GM18909 (cell line): ENCODE data around the gene SORCS2.

Experiments
- ATAC-seq: cut with Tn5 transposase; IDR thresholded peaks from one replicate; pipeline ENCODE4 v1.9.1; 2021; ENCODE audit warnings: mild to moderate bottlenecking; ENCODE audit not compliant: unreplicated experiment, poor library complexity

The SORCS2 gene

DNA sequence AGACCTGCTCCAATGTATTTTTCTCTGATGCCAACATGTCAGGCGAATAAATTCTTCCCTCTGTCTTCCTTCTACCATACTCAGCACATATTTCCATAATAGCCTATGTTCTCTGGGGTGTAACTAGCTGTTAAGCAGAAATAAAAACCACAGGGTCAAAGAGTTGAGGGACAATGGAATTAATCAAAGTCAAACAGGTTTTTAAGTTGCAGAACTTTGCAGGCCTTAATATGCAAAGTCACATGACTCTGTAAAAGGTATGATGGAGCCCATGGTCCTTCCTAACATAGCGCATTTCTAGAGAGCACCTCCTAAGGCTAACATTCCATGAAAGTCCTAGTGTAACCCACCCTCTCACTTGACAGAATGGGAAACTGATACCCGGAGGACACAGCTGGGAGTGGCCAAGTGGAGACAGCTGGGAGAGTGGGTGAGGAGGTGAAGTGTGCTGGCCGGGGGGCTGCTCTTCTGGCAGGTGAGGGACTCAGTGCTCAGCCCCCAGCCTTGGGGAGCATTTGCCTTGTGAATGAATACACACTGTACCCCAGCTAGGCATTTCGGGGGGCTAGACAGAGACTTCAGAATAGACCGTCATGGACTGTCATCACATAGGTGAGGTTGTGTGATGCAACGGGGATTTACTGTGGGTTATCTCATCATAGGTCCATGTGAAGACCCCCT is 8.4 kb upstream of the SORCS2 start:
- ATAC-seq: no peak

DNA sequence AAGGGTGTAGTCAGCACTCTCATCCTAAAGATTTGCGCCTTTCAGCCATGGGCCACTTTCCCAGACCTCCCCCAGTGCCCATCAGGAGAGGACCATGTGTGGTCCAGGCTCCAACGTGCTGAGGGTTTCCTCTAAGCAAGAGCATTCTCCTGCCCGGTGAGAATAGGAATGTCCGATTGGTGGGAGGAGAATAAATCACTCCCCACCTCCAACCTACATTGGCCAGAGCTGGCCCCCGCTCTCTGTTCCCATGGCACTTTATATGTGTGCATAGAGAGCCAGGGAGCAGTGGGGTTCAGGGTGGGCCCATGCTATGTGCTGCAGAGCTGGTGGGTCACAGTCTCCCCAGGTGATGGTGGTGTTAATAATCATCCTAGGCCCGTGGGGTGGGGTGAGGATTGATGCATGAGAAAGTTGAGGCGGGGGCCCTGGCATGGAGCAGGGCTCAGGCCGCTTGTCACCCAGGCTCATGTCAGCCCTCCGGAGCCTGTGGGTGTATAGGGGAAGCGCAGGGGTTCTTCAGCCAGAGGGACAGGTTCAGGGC is 6.8 kb upstream of the SORCS2 start:
- no peak for ATAC-seq

DNA sequence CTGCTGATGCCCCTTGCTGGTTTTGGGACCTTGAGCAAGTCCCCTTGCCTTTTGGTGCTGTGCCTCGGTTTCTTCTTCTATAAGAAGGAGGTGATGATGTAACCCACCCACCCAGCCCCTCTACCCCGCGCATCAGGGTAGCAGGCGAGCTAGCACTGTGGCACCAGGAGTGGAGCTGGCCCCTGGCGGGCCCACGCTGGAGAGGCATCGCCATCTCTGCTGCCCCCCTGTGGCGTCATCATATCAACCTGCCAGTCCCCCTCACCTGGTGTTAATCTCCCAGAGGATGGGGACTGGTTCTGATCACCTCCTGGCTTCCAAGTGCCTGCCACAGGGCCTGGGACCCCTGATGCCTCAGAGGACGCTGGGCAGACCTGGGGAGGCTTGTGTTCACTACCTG is 6.3 kb upstream of the SORCS2 start:
- no peak for ATAC-seq

DNA sequence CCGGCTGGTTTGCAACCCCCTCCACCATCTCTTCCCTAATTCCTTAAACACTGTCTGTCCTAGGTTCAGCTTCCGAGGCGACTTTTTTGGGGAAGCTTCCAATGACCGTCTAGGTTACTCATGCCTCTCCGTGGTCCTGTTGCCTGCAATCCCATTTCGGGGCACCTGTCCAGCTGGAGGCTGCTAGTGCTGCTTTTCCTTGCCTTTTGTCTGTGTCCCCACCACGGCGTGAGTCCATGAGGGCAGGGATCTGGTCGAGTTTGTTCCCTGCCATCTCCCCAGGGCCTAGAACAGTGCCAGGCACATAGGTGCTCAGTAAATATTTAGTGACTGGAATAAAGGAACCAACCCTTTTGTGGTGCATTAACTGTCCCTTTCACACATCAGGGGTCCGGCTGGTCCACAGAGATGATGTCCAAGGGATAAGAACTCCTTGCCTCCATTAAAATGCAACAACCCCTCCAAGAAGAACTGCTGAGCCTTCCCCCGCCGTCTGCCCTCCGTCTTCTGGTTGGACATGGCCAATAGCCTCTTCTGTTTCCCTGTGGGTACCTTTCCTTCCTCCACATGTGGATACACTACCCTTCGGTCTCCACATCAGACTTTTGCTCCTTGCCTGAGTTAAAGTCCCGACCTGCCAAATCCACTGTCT is 5.7 kb upstream of the SORCS2 start:
- ATAC-seq: no peak

DNA sequence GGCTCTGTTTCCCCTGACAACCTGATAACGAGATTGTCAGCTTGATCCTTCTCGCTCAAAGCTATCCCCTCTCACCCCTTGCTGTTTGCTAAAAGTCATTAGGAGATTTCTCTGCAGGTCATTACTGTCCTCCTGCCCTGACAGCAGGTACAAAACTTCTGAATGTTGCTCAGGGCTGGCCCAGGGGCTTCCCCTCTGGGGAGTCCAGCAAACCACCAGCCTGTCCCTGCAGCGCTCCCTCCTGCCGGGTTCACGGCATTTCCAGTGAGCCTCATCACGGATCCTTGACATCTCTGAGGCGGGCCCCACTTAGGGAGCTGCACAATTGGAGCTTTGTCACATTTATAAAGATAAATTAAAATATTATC is 5.2 kb upstream of the SORCS2 start:
- no peak for ATAC-seq

DNA sequence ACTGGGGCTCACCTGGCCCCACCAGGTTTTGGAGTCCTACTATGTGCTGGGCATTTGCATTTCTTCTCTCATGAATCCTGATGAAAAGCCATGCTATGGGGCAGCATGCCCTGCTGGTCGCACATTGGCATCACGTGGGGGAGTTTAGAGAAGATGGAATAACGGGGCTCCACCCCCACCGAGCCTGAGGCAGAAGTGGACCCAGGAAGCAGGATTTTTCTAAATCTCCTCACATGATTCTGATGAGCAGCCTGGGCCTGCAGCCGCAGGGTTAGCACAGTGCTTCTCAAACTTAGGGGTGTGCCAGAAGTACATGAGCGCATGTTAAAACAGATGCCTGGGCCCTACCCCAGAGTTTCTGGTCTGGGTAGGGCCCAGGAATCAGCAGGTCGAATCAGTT is 4.6 kb upstream of the SORCS2 start:
- ATAC-seq: no peak

DNA sequence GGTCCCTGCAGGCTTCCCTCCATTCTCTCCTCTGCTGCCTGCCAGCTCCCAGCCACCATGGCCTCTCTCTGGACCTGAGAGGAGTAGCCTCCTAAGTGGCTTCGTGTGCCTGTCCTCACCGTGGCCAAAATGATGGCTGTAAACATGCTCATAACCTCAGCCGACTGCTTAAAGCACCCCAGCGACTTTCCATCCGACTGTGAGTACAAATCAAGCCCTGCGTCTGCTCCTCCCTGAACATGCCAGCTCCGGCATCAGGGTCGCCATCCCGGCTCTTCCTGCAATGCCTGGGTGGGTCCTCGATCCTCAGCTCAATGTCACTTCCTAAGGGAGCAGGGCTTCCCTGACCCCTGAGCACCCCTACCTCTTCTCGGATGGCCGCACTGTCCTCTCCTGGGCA is 3.3 kb upstream of the SORCS2 start:
- no peak for ATAC-seq

DNA sequence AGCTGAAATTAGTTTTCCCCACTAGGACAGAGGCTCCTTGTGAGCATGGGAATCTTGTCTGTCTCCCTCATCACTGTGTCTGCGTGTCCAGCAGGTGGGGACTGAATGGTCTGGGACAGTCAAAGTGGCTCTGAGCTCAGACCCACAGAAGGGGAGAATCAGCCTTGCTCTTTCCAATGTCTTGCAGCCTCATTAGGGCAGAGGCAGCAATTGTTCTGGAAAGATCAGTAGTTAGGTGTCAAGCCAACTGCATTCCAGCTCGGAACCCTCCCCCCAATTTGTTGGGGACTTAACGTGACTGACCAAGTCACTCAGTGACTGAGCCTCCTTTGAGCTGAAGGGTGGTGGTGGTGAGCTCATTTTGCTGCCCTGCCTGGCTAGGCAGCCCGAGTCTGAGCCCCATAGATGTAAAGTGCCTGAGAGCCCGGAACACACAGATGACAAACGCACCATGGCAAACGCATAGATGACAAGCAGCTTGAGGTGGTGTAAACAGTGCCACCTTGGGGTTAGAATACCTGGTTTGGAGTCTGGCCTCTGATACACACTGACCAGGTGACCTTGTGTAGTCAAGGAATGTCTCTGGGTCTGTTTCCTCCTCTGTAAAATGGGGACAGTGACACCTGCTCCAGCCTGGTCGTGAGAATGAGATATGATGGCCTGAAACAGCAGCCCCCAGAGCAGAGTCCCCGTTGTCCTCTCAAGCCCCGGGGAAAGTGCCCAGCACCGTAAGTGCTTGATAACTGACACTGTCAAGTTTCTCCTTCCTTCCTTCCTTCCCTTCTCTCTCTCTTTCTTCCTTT is 2.7 kb upstream of the SORCS2 start:
- no peak for ATAC-seq

DNA sequence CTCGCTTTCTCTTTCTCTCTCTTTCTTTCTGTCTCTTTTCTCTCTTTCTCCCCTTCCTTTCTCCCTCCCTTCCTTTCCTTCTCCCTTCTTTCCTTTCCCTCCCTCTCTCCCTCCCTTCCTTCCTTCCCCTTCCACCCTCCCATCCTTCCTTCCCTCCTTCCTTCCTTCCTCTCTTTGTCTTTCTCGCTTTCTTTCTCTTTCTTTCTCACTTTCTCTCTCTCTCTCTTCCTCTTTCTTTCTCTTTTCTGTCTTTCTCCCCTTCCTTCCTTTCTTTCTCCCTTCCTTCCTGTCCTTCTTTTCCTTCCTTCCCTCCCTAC is 2.1 kb upstream of the SORCS2 start:
- ATAC-seq: no peak

DNA sequence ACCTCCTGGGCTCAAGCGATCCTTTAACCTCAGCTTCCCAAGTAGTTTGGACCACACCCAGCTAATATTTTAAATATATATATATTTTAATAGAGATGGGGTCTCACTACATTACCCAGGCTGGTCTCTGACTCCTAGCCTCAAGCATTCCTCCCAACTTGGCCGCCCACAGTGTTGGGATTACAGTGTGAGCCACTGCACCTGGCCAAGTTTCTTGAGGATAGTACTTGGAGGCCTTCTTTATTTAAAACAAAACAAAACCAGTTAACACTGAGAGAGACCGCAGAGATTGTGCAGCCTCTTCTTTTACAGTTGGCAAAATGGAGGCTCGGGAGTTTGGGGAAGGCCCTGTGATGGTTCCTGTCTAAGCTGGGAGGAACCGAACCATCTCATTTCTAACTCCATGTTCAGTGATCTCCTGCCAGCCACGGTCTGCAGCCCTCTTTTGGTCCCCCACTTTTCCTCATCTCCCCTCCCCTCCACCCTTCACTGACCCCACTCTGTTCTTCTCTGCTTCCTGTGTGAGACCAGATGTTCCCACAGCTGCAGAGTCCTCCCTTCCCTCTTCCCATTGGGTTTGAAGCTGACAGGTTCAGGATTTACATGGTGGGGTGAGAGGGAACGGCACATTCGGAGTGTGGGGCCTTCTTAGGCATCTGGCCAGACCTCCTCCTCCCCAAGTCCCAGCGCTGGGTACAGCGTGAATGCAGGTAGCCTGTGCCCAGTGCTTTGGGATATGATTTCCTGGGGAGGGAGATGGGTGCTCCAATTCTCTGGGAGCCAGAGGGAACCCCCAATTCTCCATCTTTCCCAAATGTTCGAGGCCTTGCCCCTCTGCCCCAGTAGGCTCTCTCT is 1.4 kb upstream of the SORCS2 start:
- ATAC-seq: no peak

DNA sequence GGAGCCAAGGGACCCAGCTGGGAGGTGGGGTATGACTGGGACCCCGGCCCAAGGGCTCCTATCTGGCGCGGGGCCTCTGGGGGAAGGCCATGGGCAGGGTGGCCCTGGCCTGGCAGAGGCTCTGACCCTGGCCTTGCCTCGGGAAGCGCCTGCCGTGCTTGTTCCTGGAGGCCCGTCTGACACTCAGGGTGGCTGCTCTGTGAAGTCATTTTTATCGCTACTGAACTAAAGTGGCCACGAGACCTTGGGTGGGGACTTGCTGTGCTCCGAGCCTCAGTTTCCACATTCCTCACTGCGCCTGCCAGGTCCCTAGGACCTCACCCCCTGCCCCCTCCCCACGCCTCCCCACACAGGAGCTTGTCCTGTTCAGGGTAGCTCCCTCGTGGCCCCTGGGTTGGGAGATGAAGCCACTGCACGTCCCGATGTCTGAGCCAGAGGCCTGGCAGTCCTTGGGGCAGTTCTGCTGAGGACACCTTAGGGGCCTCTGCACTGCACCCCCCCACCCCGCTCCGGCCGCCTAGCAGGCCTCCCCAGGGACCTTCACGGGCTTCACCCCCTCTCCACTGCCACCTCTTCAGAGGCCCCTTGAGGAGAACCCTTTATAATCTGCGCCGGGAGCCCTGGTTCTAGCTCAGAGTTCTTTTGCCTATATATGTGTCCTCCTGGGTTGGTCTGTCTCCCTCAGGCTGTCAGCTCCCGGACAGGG is 639 bp upstream of the SORCS2 start:
- peak; percentile 20 for ATAC-seq

DNA sequence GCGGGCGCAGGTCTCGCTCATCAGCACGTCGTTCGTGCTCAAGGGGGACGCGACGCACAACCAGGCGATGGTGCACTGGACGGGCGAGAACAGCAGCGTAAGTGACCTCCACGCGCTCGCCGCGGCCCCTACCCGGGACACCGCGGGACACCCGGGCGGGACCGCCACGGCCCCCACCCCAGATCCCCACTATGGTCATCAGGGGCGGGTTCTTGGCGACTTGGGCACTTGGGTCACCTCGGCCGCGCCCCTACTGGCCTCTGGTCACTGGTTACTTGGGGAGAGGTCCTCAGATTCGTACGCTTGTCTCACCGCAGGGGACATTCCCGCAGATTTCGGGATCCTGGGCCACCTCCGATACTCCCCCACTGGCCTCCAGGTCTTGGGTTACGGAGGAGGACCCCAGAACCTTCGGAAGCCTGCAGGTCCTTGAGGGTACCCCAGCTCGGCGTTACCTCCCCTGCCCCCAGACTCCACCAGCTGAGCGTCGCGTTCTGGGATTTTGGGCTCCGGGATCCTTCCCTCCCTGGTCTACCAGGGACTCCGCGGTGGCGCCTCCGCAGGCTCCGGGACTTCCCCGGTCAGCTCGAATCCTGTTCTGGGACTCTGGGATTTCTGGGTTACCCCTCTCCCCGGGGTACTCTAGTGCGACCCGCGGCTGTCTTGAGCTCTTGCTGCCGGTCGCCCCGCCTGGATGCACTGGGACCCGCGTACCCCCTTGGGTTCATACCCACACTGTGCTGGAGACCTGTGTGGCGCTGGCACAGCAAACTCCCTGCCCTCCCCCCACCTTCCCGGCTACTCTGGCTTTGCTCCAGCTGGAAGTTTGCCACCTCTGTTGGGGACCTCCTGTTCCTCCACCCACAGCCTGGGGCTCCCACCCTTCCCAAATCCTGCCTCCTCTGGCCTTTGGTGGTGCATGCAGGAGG is 956 bp downstream of the SORCS2 start:
- ATAC-seq: no peak

DNA sequence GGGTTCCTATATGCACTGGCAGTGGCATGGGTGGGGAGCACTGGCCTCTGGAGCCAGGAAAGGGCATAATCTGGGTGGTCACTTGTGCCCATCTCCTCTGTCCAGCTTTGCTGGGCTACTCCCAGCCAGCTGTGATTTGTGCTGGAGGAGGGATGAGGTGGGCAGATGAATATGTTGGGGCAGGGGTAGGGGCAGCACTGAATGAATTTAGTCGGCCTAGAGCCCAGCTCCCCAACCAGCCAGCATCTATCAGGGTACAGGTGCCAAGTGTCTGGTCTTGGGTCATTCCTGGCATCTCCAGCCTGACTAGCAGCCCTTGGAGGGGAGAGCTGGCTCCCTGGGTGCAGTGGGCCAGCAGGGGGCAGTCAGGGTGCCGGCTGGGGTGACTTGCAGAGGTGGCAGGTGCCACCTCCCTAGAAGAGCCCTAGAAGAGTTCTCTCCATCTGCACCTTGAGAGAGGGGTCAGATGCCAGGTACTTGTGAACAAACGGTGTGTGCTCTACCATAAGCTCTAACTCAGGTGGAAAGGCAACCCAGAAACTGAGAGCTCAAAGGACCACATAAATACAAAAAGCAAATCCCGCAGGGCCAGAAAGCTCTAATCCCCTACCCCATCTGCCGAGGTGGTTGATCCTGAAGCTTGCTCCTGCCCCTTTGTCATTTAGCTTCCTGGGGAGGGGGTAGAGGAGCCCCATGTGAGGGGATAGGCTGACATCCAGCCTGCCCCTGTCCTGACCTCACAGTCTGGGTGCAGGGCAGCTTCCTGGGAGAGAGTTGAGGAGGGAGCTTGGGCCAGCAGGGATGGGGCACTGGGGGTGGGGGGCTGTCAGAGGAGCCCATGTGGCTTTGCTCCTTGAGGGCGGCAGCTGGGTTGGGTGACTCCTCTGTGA is 2.2 kb downstream of the SORCS2 start:
- no peak for ATAC-seq

DNA sequence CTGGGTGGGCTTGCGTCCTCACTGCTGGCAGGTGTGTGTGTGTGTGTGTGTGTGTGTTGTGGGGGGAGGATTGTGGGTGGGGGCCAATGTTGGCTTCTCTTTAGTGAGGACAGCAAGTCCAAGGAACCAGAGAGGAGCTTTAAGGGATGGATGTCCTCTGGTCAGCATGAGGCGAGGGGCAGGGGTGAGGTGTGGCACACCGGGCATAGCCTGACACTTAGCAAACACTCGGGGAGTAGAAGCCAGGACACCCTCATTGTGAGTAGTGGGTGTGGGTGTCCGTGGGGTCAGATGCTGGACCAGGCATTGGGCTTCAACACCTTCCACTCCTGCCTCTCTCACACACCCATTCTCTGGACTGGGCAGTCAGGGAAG is 2.8 kb downstream of the SORCS2 start:
- ATAC-seq: no peak

DNA sequence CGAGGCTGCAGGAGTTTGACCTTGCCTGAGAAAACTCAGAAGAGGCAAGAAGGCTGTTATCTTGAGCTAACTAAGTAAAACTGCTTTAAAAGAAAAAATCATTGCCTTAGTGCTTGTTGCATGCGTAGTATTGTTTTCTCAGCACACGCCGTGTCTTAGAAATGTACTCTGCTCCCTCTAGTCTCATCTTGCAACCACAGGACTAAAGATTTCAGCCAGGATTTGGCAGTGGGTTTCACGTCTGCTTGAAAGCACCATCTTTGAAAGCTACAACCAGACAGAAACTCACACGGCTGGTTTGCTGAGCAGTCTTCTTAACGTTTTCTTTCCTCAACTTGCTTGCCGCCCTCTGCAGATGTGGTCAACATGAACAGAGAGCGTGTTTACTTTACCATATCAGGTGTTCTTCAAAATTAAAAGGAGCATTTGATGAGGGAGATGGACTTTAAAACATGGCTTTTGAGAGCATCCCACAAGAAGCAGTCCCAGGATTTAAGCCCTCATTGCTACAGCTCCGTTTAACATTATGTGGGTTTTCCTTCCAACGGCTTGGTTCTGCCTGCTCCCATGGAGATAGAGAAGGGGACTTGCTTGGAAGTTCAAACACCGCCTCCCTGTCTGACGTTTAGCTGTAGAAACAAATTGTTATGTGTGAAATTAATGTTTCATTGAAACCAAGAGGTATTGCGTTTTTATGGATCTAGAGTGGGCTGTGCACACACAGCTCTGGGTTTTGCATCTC is 3.4 kb downstream of the SORCS2 start:
- no peak for ATAC-seq

DNA sequence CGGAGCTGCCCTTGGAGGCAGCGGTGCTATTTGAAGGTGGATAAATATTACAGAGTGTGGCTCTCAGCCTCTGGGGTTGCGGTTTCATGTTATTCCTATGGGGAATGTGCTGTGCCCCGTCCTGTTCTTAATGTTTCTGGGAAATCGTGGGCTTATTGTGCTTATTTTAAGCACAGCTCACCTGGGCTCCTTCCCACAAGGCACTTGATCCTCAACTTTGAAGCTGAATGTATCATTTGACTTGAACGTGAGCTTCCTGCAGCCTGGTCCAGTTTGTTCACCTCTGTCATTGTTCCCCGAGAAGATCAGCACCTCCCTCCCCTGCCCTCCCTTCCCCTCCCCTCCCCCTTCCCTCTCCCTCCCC is 3.9 kb downstream of the SORCS2 start:
- ATAC-seq: no peak

DNA sequence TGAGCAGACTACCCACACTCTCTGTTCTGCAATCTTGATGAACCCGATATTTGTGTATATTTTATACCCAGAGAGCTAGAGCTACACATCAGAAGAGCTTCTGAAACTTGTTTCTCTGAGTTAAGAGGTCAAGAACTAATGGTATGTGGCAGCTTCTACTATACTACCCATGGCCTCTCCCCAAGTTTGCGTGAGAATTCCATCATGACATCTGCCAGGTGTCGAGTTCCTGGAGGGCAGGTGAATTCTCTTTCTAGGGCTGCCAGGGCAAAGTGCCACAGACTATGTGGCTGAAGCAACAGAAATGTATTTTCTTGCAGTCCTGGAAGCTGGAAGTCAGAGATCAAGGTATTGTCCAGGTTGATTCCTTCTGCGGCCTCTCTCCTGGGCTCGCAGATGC is 4.4 kb downstream of the SORCS2 start:
- ATAC-seq: no peak
